Stimulated activated CD4-positive, alpha-beta T cell treated with anti-CD3 and anti-CD28 coated beads, Interleukin-2, amount 100 ng/mL, for 24 hours (primary cell): ENCODE measurements around the gene CD93.

Source experiments
- DNase-seq, 2 donors: peaks; one replicate each; pipeline ENCODE4 v3.0.0-alpha.2; 2020

Gene CD93

DNA sequence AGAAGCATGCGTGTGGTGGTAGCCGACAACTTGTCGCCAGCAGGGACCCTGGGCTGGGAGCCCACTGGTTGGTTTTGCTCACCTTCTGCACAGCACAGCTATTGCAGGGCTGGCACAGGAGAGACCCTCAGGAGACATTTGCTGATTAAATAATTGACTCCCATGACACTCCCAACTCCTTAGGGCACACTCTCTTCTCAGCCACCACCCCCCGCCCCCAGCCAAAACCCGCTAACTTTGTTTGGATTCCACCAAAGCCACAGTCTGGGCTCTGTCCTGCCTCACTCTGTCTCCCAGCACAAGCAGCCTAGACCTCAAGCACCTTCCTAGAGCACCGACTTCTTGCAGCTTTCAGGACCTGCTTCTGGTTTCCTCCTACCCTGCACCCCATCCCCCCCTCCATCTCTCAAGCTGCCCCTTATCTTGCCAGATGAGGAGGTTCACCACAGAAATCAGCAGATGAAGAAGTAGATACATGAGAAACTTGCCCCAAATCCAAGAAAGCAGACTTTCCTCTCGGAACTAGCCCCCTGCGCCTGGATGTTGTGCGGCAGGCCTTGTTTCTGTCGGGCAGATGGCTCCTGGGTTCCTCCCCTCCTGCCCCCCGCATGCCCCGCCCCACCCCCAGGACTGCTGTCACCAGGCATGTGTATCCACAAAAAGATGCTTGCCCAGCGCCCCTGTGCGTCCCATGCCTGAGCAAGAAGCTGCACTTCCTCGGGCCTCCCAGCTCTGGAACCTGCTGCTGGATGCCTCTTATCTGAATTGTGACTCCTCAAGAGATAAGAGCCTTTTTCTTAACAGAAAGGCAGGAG lies 35.0 kb upstream of the CD93 start:
- no peak for DNase-seq

DNA sequence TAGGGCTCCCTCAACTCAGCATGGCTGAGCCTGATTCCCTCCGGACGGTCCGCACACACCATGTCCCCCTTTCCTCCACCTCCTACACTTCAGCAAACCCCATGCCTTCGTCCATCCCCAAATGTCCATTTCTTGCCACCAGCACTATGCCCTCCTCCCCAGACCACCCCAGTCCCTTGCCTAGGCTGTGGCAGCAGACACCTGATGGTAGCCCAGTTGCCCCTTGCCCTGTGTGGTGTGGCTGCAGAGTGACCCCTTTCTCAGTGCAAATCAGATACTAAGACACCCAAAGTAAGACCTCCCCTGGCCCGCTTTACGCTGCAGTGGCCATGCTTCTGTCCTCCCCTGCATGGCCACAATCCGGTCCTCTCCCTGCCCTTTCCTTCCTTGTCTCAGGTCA lies 34.1 kb upstream of the CD93 start:
- DNase-seq = no peak

DNA sequence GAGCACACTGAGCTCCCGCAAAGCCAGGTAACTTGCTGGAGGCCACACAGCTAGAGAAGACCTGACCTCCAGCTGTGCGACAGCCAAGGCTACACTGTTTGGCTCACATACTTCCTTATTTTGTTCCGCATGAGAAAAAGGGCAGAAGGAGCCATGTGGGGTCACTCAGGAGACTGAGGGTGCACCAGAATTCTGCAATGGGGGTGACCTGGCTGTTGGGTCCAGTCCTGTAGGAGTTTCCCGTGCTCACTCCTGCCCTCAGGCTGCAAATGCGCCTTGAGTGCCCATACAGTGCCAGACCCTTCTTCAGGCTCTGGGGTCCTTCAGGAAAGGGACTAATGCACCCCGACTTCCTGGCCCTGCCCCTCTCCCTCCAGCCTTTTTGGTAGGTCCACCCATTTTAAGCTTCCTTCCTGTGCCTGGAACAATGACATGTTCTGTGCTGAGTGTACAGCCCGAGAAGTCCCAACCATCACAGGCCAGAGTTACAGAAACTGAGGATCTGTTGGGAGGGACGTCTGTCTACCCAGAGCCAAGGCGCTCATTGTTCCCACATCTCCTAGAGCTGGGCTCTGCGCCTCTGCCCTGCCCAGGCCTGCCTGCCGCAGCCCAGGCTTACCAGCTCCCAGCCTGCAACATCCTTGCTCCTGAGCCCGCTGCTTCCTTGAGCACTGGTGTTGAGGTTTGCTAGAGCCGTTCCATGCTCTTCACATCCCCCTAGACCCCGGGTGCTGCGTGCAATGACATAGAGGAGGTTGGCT lies 33.5 kb upstream of the CD93 start:
- no peak for DNase-seq

DNA sequence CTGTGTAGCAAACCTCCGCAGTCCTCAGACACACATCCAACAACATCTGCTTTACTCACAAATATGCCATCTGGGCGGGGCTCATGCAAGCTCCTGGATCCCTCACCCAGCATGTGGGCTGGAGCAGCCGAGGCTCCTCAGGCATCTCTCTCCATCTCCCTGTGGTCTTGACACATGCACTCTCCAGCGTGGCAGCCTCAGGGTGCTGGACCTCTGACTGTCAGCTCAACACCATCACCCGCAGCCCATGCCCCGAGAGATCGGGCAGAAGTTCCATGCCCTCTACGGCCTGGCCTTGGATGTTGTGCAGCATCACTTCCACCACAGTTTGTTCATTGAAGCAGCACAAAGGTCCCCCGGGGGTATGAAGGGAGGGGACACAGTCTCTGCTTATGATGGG lies 32.6 kb upstream of the CD93 start:
- DNase-seq = no peak

DNA sequence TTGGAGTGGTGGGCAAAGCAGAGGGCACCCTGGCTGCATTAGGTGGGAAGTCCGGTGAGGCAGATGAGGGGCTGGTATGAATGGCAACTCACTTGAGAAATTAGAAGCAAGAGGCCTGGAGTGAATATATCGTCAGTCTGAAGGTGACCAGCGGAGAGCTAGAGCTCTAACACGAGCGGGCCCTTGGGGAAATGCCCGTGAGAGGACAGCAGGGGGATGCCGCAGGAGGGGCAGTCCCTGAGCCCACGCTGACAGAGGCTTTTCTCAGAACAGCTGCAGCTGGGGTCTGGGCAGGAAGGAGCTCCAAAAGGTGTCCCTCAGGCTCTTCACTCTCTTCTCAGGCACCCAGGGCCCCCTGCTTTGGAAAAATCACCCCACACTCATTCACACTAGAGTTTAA lies 32.0 kb upstream of the CD93 start:
- no peak for DNase-seq

DNA sequence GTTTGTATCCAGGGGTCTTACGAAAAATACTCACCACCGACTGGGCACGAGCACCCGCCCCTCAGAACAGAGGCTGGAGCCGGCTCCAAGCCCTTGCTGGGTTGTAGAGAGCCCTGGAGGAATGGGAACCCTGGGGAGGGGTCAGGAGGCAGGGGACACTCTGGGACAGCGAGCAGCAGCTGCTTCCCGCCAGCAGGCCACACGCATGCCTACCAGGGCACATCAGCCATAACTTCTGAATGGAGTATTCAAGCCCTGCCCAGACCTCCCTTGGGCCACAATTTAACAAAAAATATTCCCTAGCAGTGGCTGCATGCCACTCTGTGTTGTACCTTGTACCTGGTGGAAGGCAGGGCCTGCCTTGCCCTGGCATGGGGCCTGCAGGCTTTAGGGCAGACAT lies 31.6 kb upstream of the CD93 start:
- no peak for DNase-seq

DNA sequence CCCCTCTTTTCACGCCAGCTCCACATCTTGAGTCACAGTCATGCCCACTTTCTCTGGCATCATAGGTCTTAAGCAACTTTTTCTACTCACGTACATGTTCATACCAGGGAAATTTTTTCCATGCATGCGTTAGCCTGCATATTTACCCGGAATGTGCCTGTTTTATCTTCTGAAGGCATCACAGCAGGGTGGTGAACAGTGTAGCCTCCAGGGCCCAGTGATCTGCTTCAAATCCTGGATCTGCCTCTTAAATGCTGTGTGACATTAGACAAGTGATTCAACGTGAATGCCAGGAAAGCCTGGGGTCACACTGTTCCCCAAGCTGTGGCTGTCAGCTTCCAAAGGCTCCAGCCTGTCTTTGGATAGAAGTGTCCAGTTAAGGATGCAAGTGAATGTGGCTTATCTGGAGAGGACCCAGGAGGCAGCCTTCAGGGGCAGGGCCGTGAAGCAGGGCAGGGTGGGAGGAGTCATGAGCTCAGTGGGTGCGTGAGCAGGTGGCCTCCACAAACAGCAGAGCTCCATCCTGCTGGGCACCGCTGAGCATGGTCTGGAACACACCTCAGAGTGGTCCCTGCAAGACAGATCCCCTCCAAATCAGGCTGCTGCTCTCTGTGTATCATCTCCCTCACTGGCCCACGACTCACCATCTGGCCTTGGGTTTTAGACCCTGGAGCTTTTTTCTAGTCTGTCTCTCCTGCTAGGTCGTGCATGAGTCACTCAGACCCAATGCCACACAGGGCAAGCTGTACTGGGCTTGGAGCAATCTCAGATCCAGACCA lies 30.4 kb upstream of the CD93 start:
- DNase-seq = no peak

DNA sequence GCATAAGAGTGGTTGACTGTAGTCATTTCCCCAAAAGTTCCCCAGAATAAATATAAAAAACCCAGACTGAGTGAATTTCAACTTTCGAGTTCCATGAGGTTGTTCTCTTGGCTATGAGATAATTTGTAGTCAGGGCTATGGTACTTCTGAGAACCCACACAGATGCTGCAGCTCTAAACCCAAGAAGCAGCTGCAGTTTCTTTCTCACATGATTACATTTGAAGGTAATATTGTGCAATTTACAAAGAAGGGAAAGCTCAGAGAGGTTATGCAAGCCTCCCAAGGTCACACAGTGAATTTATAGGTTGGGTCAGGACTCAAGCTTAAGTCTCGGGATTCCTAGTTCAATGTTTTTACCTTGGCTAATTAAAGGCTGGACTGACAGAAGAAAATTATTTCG lies 29.7 kb upstream of the CD93 start:
- DNase-seq = no peak

DNA sequence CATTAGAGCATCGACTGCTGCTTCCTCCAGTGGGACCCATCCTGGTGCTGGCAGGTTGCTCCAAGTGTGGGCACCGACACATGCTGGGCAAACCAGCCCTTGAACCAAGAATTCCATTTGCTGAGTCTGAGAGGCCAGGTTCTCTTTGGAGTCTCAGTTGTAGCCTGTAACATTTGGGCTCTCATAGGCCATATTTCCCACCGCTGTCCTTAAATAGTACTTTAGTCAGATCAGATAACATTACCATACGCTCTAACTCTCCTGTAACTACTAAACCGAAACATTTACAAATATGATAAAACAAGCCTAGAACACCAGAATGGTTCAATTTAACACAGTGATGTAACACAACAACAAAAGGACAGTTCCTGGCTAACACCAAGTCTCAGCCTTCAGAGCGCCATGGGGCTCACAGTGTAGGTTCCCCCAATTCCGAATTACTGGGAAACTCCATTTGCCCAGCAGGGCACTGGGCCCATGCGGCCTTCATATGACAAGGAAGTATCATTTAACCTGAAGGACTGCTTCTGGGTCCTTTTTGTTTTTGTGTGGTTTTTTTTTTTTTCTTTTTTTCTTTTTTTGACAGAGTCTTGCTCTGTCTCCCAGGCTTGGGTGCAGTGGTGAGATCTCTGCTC lies 28.4 kb upstream of the CD93 start:
- DNase-seq = no peak

DNA sequence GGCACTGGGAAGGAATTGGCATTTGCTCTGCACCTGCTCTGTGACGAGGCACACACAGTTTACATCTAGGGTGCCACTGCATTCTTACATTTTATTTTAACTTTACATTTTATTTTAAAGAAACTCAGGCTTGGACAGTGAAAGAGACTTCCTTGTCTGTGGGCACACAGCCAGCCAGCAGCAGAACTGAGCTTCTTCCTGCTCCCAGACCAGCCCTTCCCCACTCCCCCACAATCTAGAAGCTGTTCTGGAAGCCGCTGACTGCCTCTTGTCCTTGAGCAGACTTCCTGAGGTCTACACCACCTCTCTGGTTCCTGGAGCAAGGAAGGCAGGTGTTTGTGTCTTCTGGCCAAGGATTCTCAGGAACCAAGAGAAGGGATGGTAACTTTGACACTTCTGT lies 27.9 kb upstream of the CD93 start:
- no peak for DNase-seq

DNA sequence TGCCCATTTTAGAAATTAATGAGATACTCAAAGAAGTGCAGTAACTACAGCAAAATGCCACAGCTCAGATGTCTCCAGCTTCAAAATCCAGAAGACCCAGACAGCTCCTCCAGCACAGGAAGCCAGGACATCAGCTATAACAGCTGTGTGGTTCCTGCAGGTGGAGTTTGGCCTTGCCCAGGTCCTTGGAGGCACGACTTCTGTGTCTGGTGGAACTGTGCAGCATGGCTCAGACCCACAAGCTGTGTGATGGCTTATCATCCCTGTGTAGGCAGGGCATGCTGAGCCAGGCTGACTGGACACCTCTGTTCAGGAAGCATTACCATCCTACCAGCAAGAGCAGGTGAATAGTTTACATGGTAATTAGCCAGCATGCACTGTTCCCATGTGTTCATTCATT lies 26.5 kb upstream of the CD93 start:
- DNase-seq = no peak

DNA sequence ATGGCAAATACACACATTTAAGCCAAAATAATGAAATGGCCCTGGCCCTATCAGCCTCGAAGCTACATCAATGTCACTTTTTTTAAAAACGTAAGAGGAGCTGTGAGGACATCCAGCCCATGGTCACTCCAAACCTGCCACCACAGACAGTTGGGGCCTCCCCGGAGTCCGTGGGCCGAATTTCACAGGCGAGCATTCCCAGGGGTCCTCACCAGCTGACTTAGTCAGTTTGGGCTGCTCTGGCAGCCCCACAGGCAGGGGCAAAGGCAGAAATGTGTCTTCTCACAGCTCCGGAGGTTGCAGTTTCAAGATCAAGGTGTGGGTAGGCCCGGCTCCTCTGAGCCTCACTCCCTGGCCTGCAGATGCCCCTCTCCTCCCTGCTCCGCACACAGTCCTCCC lies 25.8 kb upstream of the CD93 start:
- no peak for DNase-seq

DNA sequence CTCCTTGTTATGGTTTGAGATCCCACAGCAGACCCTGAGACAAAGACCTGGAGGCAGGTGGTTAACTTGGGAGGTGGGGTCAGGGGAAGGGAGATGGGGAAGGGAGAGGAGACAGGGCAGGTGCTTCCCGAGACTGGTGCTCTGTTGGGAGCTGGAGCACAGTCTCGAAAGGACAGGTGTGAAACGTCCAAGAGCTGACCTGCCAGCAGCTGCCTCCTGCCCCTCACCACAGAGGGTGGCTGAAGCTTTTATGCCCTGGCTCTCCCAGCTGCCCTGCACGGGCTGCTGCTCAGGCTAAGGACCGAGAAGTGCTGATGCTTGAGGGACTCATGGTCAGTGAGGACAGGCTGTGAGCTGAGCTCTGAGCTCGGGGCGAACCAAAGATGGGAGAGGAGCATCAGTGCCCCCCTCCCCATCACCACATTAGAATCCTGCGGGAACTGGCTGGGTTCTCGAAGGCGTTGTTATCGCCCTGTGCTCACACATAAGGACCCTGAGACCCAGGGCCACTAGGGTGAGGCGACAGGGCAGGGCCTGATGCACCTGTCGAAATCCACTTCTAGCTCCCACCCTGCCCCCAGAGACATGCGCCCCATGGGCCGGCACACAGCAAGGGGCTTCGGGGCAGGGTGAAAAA lies 25.3 kb upstream of the CD93 start:
- no peak for DNase-seq

DNA sequence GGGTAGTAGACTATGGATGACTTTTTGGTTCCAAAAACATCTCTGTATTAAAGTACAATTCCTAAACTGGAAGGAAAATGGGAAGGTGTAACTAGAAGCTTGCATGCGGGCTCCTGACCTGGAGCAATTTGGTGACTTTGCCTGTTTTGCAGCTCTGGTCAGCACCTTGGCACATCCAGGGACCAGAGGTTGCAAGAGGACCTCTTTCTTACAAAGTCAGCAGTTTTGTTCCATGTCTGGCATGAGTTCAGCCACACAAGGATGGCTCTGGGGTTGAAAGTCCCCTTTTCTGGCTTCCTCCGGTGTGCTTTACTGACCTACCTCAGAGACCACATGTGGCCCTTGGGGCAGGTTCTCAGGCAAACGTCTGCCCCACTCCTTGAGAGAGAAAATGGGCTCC lies 22.7 kb upstream of the CD93 start:
- DNase-seq = no peak

DNA sequence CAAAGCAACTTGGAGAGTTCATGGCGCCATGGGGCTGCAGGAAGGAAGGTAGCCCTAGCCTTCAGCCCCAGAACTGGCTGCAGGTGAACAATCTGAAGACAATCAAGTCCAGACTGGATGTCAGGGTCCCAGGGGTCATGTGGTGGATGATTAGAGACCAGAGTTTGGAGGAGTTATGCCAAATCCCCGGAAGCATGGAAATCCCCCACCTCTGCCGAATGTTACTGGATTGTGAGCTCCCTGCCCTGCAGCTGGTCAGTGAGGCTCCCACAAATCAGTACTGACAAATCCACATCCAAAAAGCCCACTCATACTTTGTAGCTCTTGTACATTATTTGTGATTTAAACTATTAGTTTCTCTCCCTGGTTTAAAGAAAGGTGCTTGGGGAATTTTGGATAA lies 21.3 kb upstream of the CD93 start:
- no peak for DNase-seq

DNA sequence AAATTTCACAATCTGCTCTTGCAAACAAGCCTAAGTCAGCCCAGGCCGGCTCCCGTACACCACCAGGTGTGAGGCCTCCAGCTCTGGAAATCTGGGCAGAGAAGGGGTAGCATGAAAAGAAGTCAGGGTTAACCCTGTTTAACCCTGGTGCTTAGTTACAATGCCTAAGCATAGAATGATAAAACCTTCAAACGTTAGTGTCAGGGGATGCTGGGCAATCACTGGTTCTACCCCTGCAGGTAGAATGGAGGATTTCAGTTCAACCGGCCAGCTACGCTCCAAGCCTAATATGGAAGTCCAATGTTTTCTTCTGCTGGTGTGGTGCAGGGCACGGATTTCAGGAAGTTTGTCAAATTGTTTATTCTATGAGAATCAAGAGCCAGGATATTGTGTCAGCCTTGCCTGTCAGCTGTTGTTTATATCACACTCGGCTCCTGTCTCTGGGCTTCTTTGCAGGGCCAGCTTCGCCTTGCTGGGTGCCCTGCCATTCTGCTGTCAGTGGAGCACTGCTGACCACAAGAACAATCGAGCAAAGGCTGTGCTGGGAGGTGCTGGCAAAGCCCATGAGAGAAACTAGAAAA lies 20.2 kb upstream of the CD93 start:
- DNase-seq = no peak

DNA sequence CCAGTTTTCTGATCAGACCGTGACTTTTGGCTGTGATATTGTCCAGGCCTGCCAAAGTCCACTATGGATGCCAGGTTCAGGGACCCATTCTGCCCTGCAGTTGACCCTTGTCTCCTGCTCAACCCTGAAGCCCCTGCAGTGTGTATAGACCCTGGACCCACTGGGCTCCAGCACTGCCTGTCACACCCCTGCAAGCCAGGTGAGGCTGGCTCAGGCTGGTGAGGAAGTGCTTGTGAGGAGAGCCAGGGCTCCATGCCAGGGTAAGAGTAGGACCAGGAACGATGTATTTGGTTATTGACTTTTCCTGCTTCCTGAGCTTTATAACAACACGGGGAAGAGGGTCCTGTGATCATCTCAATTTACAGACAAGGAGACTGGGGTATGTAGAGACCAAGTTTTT lies 19.1 kb upstream of the CD93 start:
- no peak for DNase-seq

DNA sequence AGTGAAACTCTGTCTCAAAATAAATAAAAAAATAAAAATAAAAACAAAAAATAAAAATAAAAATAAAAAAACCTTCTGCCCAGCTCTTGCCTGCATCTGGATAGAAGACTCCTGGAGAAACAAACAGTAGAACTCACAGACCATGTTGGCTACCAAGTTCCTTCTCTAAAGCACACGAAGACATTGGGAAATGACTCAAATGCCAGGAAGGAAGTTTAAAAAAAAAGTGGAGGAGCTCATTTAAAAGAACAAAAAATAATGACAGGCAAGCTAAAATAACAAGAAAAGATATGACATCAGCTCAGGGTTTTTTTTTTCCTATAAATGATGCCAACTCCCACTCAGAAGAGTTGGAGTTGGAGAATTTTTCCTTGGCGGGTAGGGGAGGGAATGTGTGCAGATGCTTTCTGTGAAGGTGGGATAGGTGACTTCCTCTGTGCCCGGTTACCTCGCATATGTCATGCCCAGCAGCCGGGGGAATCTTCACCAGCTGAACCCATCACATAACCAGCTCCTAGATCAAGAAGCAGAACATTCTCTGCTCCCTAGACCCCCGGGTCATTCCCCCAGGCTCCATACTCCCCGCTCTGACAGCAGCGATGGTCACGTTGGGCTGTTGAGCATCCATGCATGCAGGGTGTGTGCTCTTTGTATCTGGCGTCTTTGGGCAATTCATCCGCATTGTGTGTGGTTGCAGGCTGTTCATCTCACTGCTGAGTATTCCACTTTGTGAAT lies 17.3 kb upstream of the CD93 start:
- DNase-seq = no peak

DNA sequence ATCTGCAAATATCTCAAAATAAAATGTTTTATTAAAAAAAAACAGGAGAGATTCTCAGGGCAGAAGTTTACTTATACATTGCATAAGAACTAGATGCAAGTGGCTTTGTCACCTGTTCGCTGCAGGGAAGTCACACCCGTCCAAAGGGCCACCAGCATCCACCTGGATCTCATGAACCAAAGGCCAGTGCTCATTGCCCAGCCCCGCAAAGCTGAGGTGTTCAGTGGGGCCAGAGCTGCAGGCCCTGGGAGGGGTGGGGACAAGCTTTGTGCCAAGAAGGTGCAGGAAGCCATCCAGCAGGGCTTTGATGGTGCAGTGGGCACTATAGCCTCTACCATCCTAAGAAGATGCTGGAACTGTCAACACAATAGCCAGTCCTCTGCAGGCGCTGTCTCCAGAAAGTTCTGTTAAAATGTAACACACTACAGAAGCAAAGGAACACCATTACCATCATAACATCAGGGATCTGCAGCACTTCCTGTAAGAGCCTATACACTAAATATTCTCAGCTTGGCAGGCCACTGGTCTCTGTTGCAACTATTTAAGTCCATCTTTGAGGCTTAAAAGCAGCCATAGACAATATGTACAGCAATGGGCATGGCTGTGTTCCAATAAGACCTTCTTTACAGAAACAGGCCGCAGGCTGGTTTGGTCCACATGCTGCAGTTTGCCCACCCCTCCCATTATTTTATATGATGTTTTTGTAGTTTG lies 15.7 kb upstream of the CD93 start:
- DNase-seq = no peak

DNA sequence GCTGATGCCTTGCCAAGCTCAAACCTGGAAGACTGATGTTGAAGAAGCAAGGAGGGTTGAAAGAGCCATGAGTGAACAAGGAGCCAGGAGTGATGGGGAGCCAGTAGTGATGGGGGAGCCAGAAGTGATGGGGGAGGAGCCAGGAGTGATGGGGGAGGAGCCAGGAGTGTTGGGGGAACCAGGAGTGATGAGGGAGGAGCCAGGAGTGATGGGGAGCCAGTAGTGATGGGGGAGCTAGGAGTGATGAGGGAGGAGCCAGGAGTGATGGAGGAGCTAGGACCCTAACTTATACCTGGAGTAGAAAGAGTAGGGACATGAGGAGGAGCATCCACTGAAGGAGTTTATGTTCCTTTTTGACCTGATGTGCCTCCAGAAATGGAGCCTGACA lies 14.6 kb upstream of the CD93 start:
- no peak for DNase-seq
